Small intestine (tissue), 7 donors: ENCODE data around the gene FGF6. TPM values are rescaled to one million over a fixed set of nuclear protein-coding genes. Genes with fewer than 3 reads are reported as not detected.

Experiments used
- DNase-seq, 2 donors: peaks; one replicate each; pipeline versions ENCODE4 v3.0.0 to v3.0.0-alpha.2; 2013
- FAIRE-seq: peaks from 2 replicates; lab custom pipeline; 2012; peaks lifted over from hg19 to GRCh38; lab: Jason Lieb, UNC
- H3K27ac ChIP-seq, 3 donors: one replicate each; pipeline ENCODE4 v1.5.1; 2013; ENCODE audit warnings: low read length in 2 of 3, mild to moderate bottlenecking in 2 of 3, control low read depth in 1 of 3, inconsistent platforms in 1 of 3, low read depth in 1 of 3, moderate library complexity in 1 of 3
- H3K27me3 ChIP-seq, 3 donors: one replicate each; pipeline ENCODE4 v1.6.1; 2013; ENCODE audit warnings: low read length in 3 of 3, inconsistent platforms in 1 of 3; ENCODE audit not compliant: control insufficient read depth in 3 of 3, insufficient read depth in 3 of 3
- H3K36me3 ChIP-seq, 3 donors: one replicate each; pipeline ENCODE4 v1.6.1; 2013; ENCODE audit warnings: low read length in 3 of 3, inconsistent platforms in 1 of 3, low read depth in 1 of 3, mild to moderate bottlenecking in 1 of 3, moderate library complexity in 1 of 3; ENCODE audit not compliant: control insufficient read depth in 3 of 3, insufficient read depth in 2 of 3
- H3K4me1 ChIP-seq, 3 donors: one replicate each; pipeline ENCODE4 v1.6.1; 2013; ENCODE audit warnings: low read length in 2 of 3, inconsistent platforms in 1 of 3, low read depth in 1 of 3, mild to moderate bottlenecking in 1 of 3, moderate library complexity in 1 of 3; ENCODE audit not compliant: control insufficient read depth in 3 of 3, insufficient read depth in 2 of 3
- H3K4me3 ChIP-seq, 3 donors: one replicate each; pipeline ENCODE4 v1.5.1; 2013; ENCODE audit warnings: low read length in 3 of 3, control low read depth in 1 of 3, inconsistent platforms in 1 of 3, low read depth in 1 of 3, mild to moderate bottlenecking in 1 of 3, moderate library complexity in 1 of 3
- H3K9me3 ChIP-seq, 2 donors: one replicate each; pipeline ENCODE4 v1.6.1; 2013; ENCODE audit warnings: low read depth in 1 of 2, low read length in 1 of 2; ENCODE audit not compliant: control insufficient read depth in 2 of 2, insufficient read depth in 1 of 2
- WGBS, 3 donors: extraction: QIAGEN DNeasy Blood & Tissue Kit; methylation state at CpG; one replicate each; pipeline ENCODE4 v1.1.7; 2013; 5-methylcytosine and 5-hydroxymethylcytosine counted together
- polyA plus RNA-seq, 4 donors: library from polyadenylated mRNA; stranded (reverse) in 3 of 4; unstranded in 1 of 4; fragments of 200-250 nt in 3 of 4; fragments of 120-200 nt in 1 of 4; gene quantifications; one replicate each; pipeline versions ENCODE4 v1.2.1 to v1.2.3, GENCODE V29; 2013
- donor health status: healthy with polysubstance abuse.
- donor health status: control.
- donor health status: control.
- donor health status: Bipolar disorder and iron deficiency.
- donor health status: healthy.

Gene FGF6
- polyA plus RNA-seq, 4 donors, result 0.12 TPM; not detected in 3

- DNase-seq, result no peak
- Histone ChIP-seq H3K4me1 (no peaks in the 10 kb centered on the region), H3K9me3 (peaks cover 0 to 2% of the 10 kb centered on the region in 2 donors), H3K27me3 (peaks cover 0 to 3% (median 0%) of the 10 kb centered on the region in 3 donors), H3K36me3 (no peaks in the 10 kb centered on the region), H3K27ac (no peak overlapping the region), H3K4me3 (no peak overlapping the region)
- FAIRE-seq, result no peak
- WGBS, 3 donors, result 56 to 72% (median 67%) methylated on average over 4 of the region's 4 CpGs
These were observed 11.9 kb downstream of the FGF6 start for GRCh38 chr12:4433745-4434058.

GRCh38 chr12:4432878-4433744 is 12.5 kb downstream of the FGF6 start:
- WGBS, 3 donors, result 64 to 72% (median 69%) methylated on average over 9 of the region's 9 CpGs
- FAIRE-seq (no peak), DNase-seq (no peak)
- H3K27me3 ChIP-seq, result peaks cover 0 to 3% (median 0%) of the 10 kb centered on the region in 3 donors
- H3K36me3 ChIP-seq, result no peaks in the 10 kb centered on the region
- H3K4me3 ChIP-seq, result no peak overlapping the region
- H3K9me3 ChIP-seq, result peaks cover 0 to 2% of the 10 kb centered on the region in 2 donors
- no peak overlapping the region for H3K27ac ChIP-seq
- no peaks in the 10 kb centered on the region for H3K4me1 ChIP-seq

- 80 to 83% (median 82%) methylated on average over 7 of the region's 7 CpGs for WGBS, 3 donors
- Histone ChIP-seq H3K36me3 (no peaks in the 10 kb centered on the region), H3K27ac (no peak overlapping the region), H3K27me3 (peaks cover 0 to 3% (median 0%) of the 10 kb centered on the region in 3 donors), H3K4me1 (no peaks in the 10 kb centered on the region), H3K4me3 (no peak overlapping the region), H3K9me3 (peaks cover 0 to 2% of the 10 kb centered on the region in 2 donors)
- no peak for FAIRE-seq
- DNase-seq, result no peak
These were observed 13.7 kb downstream of the FGF6 start for GRCh38 chr12:4431866-4432265.

GRCh38 chr12:4431436-4431835 is 14.2 kb downstream of the FGF6 start:
- no peak overlapping the region for H3K4me3 ChIP-seq
- no peaks in the 10 kb centered on the region for H3K36me3 ChIP-seq
- H3K4me1 ChIP-seq, result no peaks in the 10 kb centered on the region
- H3K27me3 ChIP-seq, result peaks cover 0 to 3% (median 0%) of the 10 kb centered on the region in 3 donors
- no peak for DNase-seq
- H3K9me3 ChIP-seq, result peaks cover 0 to 2% of the 10 kb centered on the region in 2 donors
- no peak for FAIRE-seq
- no peak overlapping the region for H3K27ac ChIP-seq
- 75 to 88% (median 82%) methylated on average over 4 of the region's 4 CpGs for WGBS, 3 donors

- Histone ChIP-seq H3K27me3 (no peaks in the 10 kb centered on the region), H3K27ac (no peak overlapping the region), H3K4me1 (no peaks in the 10 kb centered on the region), H3K4me3 (no peak overlapping the region), H3K36me3 (no peaks in the 10 kb centered on the region), H3K9me3 (no peaks in the 10 kb centered on the region)
- WGBS, 3 donors, result 58 to 86% (median 74%) methylated on average over 6 of the region's 6 CpGs
- DNase-seq (no peak), FAIRE-seq (no peak)
These were observed 21.2 kb downstream of the FGF6 start for GRCh38 chr12:4424422-4424821.

- FAIRE-seq, result no peak
These were observed 22.0 kb downstream of the FGF6 start for GRCh38 chr12:4423528-4424195.

GRCh38 chr12:4422985-4423384 is 22.6 kb downstream of the FGF6 start:
- H3K27ac ChIP-seq, result no peak overlapping the region
- no peaks in the 10 kb centered on the region for H3K9me3 ChIP-seq
- DNase-seq (no peak), FAIRE-seq (no peak)
- no peaks in the 10 kb centered on the region for H3K4me1 ChIP-seq
- H3K4me3 ChIP-seq, result no peak overlapping the region
- WGBS, 3 donors, result 81 to 92% (median 91%) methylated on average over 9 of the region's 9 CpGs
- H3K36me3 ChIP-seq, result no peaks in the 10 kb centered on the region
- no peaks in the 10 kb centered on the region for H3K27me3 ChIP-seq

More at GRCh38 chr12:4423528-4424195, 22.0 kb downstream of the FGF6 start:
- H3K4me3 ChIP-seq, result no peak overlapping the region
- DNase-seq, result peak; percentile 33 to 68
- H3K36me3 ChIP-seq, result no peaks in the 10 kb centered on the region
- H3K4me1 ChIP-seq, result no peaks in the 10 kb centered on the region
- H3K9me3 ChIP-seq, result no peaks in the 10 kb centered on the region
- WGBS, 3 donors, result 62 to 81% (median 68%) methylated on average over 11 of the region's 11 CpGs
- no peak overlapping the region for H3K27ac ChIP-seq
- no peaks in the 10 kb centered on the region for H3K27me3 ChIP-seq

GRCh38 chr12:4421590-4422031 is 24.0 kb downstream of the FGF6 start:
- 32 to 38% (median 38%) methylated on average over 4 of the region's 4 CpGs for WGBS, 3 donors
- DNase-seq, result peak; percentile 56 to 61
- FAIRE-seq, result no peak

More at GRCh38 chr12:4421590-4422031, 24.0 kb downstream of the FGF6 start:
- Histone ChIP-seq H3K4me1 (no peaks in the 10 kb centered on the region), H3K27ac (no peak overlapping the region), H3K4me3 (no peak overlapping the region), H3K9me3 (no peaks in the 10 kb centered on the region), H3K36me3 (no peaks in the 10 kb centered on the region), H3K27me3 (peaks cover 0 to 6% (median 0%) of the 10 kb centered on the region in 3 donors)
